ENCODE measurements around the gene MUC2. TPM values are rescaled to one million over a fixed set of nuclear protein-coding genes. Genes with fewer than 3 reads are reported as not detected.

MUC2 gene
- total RNA-seq, 2 experiments from 2014 or later: not detected

DNA sequence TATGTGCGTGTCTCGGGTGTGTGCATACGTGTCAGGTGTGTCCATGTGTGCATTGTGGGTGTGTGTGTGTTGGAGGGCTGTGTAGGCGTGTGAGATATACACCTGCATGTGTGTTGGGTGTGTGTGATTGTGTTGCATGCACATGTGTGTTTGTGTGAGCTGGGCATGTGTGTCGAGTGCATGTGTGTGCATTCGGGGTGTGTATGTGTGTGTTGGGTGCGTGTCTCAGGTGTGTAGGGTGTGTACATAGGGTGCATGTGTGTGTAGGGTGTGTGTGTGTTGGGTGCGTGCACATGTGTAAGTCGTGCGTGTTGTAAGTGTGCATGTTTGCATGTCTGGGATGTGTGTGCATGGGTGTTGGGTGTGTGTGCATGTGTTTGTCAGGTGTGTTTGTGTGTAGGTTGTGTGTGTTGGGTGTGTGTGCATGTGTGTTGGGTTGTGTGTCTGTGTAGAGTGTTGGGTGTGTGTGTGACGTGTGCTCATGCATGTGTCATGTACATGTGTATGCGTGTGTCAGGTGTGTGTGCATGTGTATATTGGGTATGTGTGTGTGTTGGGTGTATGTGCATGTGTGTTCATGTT is 42.3 kb upstream of the MUC2 start:
- ChIA-PET CTCF (no interaction called here), POLR2A (no interaction called here)
- H3K27me3 Mint-ChIP-seq: no peaks in the 10 kb centered on the region
- no peak overlapping the region for H3K27ac Mint-ChIP-seq
- no peak overlapping the region for H3K4me3 Mint-ChIP-seq
- peaks cover 4% of the 10 kb centered on the region for H3K9me3 Mint-ChIP-seq
- no peaks in the 10 kb centered on the region for H3K4me1 Mint-ChIP-seq
- H3K36me3 Mint-ChIP-seq (ENCODE audit: low read depth): no peaks in the 10 kb centered on the region
- no peak for DNase-seq

DNA sequence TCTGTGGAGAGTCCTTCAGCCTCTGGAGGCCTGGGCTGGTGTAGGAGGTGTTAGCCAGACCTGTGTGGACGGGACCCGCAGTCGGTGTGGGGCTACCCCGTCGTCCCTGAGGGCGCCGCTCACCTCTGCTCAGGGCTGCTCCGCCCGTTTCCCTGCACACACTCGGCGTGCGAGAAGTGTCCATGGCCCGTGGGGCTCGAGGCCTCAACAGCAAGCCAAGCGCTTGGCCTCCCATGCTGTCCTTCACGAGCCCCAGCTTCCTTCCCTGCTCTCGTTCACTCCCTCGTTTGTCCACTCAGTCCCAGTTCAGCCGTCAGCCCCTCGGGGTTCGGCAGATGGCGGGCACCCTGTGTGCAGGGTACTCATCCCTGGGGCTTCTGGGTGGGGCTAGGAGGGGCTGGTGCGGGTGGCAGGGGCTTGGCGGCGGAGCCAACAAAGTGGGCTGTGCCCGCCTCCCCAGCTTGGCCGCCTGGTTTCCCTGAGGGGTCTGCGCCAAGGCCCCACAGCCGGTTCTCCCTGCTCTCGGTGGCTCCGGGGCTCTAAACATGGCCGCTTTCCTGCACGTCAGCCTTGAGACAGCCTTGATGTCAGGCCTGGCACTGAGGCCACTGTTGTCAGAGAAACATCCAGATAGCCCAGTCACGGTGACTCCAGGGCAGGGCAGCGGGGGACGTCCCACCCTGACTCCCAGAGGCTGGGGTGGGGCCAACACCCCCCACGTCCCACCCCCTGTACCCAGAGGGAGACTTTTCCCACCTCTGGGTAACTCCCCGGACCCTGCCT is 41.5 kb upstream of the MUC2 start:
- no peaks in the 10 kb centered on the region for H3K36me3 Mint-ChIP-seq (ENCODE audit: low read depth)
- POLR2A ChIA-PET: no interaction called here

DNA sequence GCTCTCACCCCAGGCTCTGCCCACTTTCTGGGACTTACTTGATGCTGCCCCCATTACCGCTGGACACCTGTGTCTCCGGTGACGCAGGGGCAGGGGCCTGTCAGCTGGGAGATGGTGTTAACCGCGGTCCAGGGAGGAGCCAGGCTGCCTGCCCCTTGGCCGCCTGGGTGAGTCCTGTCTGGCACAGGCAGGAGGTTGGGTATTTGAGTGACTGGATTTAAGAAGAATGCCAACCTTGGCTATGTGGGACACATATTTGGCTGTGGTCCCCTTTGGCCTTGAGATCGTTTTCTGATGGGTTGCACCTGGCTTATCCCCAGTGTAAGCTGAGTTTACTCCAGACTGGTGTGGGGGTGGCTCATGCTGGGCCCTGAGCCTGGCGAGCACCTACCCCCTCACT is 40.7 kb upstream of the MUC2 start:
- CTCF ChIA-PET: no interaction called here
- Mint-ChIP-seq H3K9me3 (peaks cover 4% of the 10 kb centered on the region), H3K4me3 (no peak overlapping the region), H3K27ac (no peak overlapping the region), H3K36me3 (ENCODE audit: low read depth) (no peaks in the 10 kb centered on the region), H3K4me1 (no peaks in the 10 kb centered on the region), H3K27me3 (no peaks in the 10 kb centered on the region)
- no peak for DNase-seq
- POLR2A ChIA-PET: no interaction called here

More for the DNA sequence above, 41.5 kb upstream of the MUC2 start:
- Mint-ChIP-seq H3K9me3 (peaks cover 4% of the 10 kb centered on the region), H3K27ac (no peak overlapping the region), H3K4me3 (no peak overlapping the region), H3K27me3 (no peaks in the 10 kb centered on the region), H3K4me1 (no peaks in the 10 kb centered on the region)
- CTCF ChIA-PET: no interaction called here
- no peak for DNase-seq

GRCh38 chr11:1034456-1035295 is 40.0 kb upstream of the MUC2 start:
- peaks cover 4% of the 10 kb centered on the region for H3K9me3 Mint-ChIP-seq
- H3K36me3 Mint-ChIP-seq (ENCODE audit: low read depth): no peaks in the 10 kb centered on the region
- H3K27me3 Mint-ChIP-seq: no peaks in the 10 kb centered on the region
- no peak overlapping the region for H3K4me3 Mint-ChIP-seq
- ChIA-PET POLR2A (no interaction called here), CTCF (no interaction called here)
- H3K27ac Mint-ChIP-seq: no peak overlapping the region
- DNase-seq: no peak
- no peaks in the 10 kb centered on the region for H3K4me1 Mint-ChIP-seq

DNA sequence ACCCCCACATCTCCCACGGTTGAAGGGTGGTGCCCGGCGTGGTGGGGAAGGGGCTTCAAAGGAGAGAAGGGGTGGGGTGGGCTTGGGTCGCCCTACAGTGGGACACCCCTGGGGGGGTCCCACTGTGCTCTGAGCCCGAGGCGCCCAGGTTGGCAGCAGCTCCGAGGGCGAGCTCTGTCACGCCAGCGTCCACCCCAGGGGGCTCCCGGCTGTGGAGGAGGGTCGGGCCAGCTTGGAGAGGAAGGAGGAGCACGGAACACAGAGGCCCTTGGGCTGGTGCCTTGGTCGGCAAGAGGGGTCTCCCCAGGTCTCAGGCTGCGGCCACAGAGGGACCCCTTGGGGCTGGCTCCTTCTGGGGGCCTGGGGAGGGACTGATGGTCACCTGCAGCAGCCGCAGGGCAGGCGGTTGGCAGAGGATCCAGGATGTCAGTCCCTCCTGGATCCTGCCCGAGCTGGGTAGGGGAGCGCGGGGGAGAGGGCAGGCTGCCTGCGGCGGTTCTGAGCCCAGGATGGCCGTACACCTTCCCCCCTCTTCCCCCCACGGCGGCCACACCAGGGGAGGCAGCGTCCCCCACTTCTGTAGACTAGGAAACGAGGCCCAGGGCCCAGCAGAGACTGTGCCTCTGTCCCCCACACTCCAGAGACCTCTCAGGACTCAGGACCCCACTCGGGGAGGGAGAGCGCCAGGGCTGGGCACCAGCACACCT is 38.9 kb upstream of the MUC2 start:
- Mint-ChIP-seq H3K4me1 (no peaks in the 10 kb centered on the region), H3K27ac (no peak overlapping the region), H3K27me3 (no peaks in the 10 kb centered on the region), H3K9me3 (peaks cover 4% of the 10 kb centered on the region), H3K4me3 (no peak overlapping the region), H3K36me3 (ENCODE audit: low read depth) (no peaks in the 10 kb centered on the region)
- ChIA-PET POLR2A (no interaction called here), CTCF (no interaction called here)
- no peak for DNase-seq

DNA sequence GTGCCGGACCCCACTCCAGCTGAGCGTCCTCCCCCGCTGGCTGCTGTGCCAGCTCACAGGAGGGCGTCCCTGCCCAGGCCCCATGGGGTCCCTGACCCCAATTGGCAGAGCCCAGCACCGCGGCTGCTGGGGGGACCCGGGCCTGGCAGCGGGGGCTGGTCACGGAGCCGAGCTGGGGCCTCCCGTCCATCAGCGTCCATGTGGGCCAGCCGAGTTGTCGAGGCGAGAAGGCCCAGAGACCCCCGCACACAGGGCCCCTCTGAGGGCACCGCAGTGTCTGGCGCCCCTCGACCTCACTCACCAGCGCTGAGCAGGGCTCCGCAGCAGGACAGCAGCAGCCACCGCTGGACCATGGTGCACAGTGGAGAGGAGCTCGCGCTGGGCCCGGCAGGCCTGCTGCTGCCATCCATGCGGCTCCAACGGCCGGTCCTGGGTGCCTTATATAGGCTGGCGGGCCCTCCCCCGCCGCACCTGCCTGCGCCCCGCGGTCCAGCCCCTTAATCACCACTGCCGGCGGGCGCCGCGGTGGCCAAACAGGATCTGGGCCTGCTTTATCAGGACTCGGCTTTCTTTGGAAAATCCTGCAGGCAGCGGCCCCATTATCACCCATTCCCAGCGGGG is 38.3 kb upstream of the MUC2 start, which contains the start of gene MUC6:
Gene MUC6, minus strand, starts transcription at position 416 of the 621 bp plus-strand sequence. Its CDS starts 63 bp downstream, at position 353.
- no peaks in the 10 kb centered on the region for H3K27me3 Mint-ChIP-seq
- no peaks in the 10 kb centered on the region for H3K36me3 Mint-ChIP-seq (ENCODE audit: low read depth)
- no peak within 1 kb of the TSS for H3K4me3 Mint-ChIP-seq
- CTCF ChIA-PET: no interaction called here
- H3K27ac Mint-ChIP-seq: no peak within 1 kb of the TSS
- no peaks in the 10 kb centered on the region for H3K4me1 Mint-ChIP-seq
- POLR2A ChIA-PET: no interaction called here
- DNase-seq: no peak
- peaks cover 4% of the 10 kb centered on the region for H3K9me3 Mint-ChIP-seq

GRCh38 chr11:1036931-1037330 is 37.7 kb upstream of the MUC2 start:
- no peak for DNase-seq
- no peak overlapping the region for H3K27ac Mint-ChIP-seq
- ChIA-PET POLR2A (no interaction called here), CTCF (no interaction called here)
- no peaks in the 10 kb centered on the region for H3K36me3 Mint-ChIP-seq (ENCODE audit: low read depth)
- H3K4me3 Mint-ChIP-seq: no peak overlapping the region
- no peaks in the 10 kb centered on the region for H3K27me3 Mint-ChIP-seq
- no peaks in the 10 kb centered on the region for H3K4me1 Mint-ChIP-seq
- H3K9me3 Mint-ChIP-seq: peaks cover 2% of the 10 kb centered on the region

DNA sequence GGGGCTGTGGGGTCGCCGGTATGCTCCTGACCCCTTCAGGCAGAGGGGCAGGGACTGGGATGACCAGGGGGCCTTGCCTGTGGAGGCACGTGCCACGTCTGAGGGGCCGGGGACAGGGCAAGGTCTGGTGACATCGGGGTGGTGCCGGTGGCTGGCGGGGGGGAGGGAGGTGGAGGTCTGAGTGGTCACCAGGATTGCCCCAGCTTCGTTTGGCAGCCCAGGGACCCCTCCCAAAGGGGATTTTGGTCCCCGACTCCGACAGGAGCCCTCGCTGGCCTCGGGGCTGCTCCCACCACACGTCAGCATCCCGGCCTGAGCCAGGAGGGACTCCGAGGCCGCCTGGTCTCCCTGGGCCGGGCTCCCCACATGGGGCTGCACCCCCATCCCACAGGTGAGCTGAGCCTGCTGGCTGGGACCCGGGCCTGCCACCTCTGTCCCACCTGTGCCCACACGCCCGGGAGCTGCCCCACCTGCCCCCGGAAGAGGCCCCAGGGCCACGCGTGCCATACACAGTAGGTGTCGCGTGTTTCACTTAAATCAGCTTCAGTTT is 37.1 kb upstream of the MUC2 start:
- ChIA-PET CTCF (no interaction called here), POLR2A (no interaction called here)
- DNase-seq: no peak
- Mint-ChIP-seq H3K4me1 (no peaks in the 10 kb centered on the region), H3K27ac (no peak overlapping the region), H3K4me3 (no peak overlapping the region), H3K27me3 (no peaks in the 10 kb centered on the region), H3K36me3 (ENCODE audit: low read depth) (no peaks in the 10 kb centered on the region), H3K9me3 (no peaks in the 10 kb centered on the region)

- POLR2A ChIA-PET: no interaction called here
- Mint-ChIP-seq H3K27ac (no peak overlapping the region), H3K4me3 (no peak overlapping the region), H3K36me3 (ENCODE audit: low read depth) (no peaks in the 10 kb centered on the region), H3K4me1 (no peaks in the 10 kb centered on the region), H3K27me3 (no peaks in the 10 kb centered on the region), H3K9me3 (no peaks in the 10 kb centered on the region)
- CTCF ChIA-PET: no interaction called here
- no peak for DNase-seq
These were observed 36.3 kb upstream of the MUC2 start for GRCh38 chr11:1038361-1038760.

DNA sequence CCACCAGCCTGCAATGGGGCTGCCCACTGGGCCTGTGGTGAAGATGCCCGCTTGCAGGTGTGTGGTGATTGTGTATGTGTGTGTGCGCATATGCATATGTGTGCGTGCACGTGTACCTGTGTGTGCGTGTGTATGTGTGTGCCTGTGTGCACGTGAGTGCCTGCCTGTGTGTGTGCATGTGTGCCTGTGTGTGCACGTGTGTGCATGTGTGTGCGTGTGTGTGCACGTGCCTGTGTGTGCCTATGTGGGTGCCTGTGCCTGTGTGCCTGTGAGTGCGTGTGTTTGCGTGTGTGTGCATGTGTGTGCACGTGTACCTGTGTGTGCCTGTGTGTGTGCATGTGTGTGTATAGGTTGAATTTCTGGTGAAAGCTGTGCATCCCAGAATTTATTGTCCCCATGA is 35.8 kb upstream of the MUC2 start:
- Mint-ChIP-seq H3K4me1 (no peaks in the 10 kb centered on the region), H3K4me3 (no peak overlapping the region), H3K36me3 (ENCODE audit: low read depth) (no peaks in the 10 kb centered on the region), H3K9me3 (no peaks in the 10 kb centered on the region), H3K27ac (no peak overlapping the region), H3K27me3 (no peaks in the 10 kb centered on the region)
- CTCF ChIA-PET: no interaction called here
- POLR2A ChIA-PET: no interaction called here
- DNase-seq: no peak

GRCh38 chr11:1039481-1040427 is 34.9 kb upstream of the MUC2 start:
- CTCF ChIA-PET: no interaction called here
- H3K4me3 Mint-ChIP-seq: no peak overlapping the region
- H3K4me1 Mint-ChIP-seq: no peaks in the 10 kb centered on the region
- H3K27me3 Mint-ChIP-seq: no peaks in the 10 kb centered on the region
- no peak for DNase-seq
- POLR2A ChIA-PET: no interaction called here
- H3K9me3 Mint-ChIP-seq: no peaks in the 10 kb centered on the region
- no peak overlapping the region for H3K27ac Mint-ChIP-seq
- H3K36me3 Mint-ChIP-seq (ENCODE audit: low read depth): no peaks in the 10 kb centered on the region

All from activated CD4-positive, alpha-beta T cell treated with anti-CD3 and anti-CD28 coated beads, Interleukin-2, amount 10 ng/mL, durations not matched to agents 7 days and 5 days (primary cell).